Spinal cord (tissue), 10 donors: Measurements from ENCODE around the gene PPL. TPM values are rescaled to one million over a fixed set of nuclear protein-coding genes. Genes with fewer than 3 reads are reported as not detected.

Source experiments
- DNase-seq, 6 donors: peaks; one replicate each; pipeline versions ENCODE4 v3.0.0 to v3.0.0-alpha.2; 2013 to 2015; ENCODE audit warnings: low spot score in 6 of 6, low read depth in 4 of 6
- H3K27ac ChIP-seq: one replicate; pipeline ENCODE4 v1.5.1; 2013; ENCODE audit warnings: low read depth, low read length, control low read depth
- H3K27me3 ChIP-seq: one replicate; pipeline ENCODE4 v1.6.1; 2013; ENCODE audit warnings: low read length; ENCODE audit not compliant: control insufficient read depth, insufficient read depth
- H3K36me3 ChIP-seq: one replicate; pipeline ENCODE4 v1.6.1; 2013; ENCODE audit warnings: low read length; ENCODE audit not compliant: control insufficient read depth, insufficient read depth
- H3K4me1 ChIP-seq: one replicate; pipeline ENCODE4 v1.6.1; 2013; ENCODE audit warnings: low read length; ENCODE audit not compliant: control insufficient read depth, insufficient read depth
- H3K4me3 ChIP-seq: one replicate; pipeline ENCODE4 v1.5.1; 2013; ENCODE audit warnings: low read depth, low read length, control low read depth
- H3K9me3 ChIP-seq: one replicate; pipeline ENCODE4 v1.6.1; 2013; ENCODE audit warnings: low read length; ENCODE audit not compliant: control insufficient read depth, insufficient read depth
- WGBS: methylation state at CpG from one replicate; pipeline ENCODE4 v1.1.5; 2013; ENCODE audit warnings: missing lambda C conversion rate; ENCODE audit not compliant: insufficient coverage; 5-methylcytosine and 5-hydroxymethylcytosine counted together
- polyA plus RNA-seq, 2 donors: library from polyadenylated mRNA; unstranded; fragments of 120-200 nt; gene quantifications; one replicate each; pipeline ENCODE4 v1.2.1, GENCODE V29; 2013; ENCODE audit not compliant: insufficient read length in 2 of 2
- total RNA-seq, 2 donors: library from RNA; depleted of rRNA in 1 of 2; stranded (reverse); fragments of 120-200 nt in 1 of 2; fragments of >200 nt in 1 of 2; gene quantifications; one replicate each; pipeline versions ENCODE4 v1.2.3 to v1.2.4, GENCODE V29; 2013 to 2014
- donor health status: healthy.

The PPL gene
- total and polyA plus RNA-seq, 4 donors = 2.7 to 5.6 (median 3.7) TPM

DNA sequence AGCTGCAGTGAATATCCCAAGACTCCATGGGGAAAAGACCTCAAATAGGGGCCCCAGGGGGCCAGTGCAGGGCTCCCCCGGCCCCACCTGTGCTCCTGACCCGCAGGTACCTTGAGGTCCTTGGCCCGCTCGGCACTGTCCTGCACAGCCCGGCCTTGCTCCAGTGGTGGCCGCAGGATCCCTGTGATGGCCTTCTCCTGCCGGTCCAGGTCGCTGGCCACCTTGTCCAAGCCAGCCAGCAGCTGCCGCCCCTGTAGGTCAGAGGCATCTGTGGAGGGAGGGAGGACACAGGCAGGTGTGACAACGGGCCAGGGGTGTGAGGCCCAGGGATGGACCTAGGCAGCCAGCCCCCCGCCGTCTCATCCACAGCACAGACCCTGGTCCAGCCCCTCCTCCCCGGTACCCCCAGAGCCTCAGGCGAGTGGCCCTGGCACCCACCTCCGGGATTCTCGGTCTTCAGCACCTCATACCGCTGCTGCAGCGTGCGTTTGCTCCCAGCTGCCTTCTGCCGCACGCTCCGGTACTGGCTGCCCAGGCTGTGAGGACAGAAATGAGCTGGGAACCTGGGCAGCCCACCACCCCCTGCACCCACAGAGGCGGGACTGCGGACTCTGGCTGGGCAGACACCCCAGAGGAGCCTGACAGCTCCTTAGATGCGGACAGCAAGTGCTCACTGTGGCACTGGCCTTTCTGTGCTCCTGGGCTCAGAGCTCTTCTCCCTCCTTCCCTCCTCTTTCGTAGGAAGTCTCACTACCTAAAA, 43.7 kb downstream of the PPL start:
- DNase-seq = no peak
- Histone ChIP-seq H3K9me3 (no peaks in the 10 kb centered on the region), H3K4me3 (no peak overlapping the region), H3K36me3 (peaks cover 46% of the 10 kb centered on the region), H3K27ac (no peak overlapping the region), H3K4me1 (peaks cover 18% of the 10 kb centered on the region), H3K27me3 (no peaks in the 10 kb centered on the region)
- WGBS = 88% methylated on average over 25 of the region's 26 CpGs

DNA sequence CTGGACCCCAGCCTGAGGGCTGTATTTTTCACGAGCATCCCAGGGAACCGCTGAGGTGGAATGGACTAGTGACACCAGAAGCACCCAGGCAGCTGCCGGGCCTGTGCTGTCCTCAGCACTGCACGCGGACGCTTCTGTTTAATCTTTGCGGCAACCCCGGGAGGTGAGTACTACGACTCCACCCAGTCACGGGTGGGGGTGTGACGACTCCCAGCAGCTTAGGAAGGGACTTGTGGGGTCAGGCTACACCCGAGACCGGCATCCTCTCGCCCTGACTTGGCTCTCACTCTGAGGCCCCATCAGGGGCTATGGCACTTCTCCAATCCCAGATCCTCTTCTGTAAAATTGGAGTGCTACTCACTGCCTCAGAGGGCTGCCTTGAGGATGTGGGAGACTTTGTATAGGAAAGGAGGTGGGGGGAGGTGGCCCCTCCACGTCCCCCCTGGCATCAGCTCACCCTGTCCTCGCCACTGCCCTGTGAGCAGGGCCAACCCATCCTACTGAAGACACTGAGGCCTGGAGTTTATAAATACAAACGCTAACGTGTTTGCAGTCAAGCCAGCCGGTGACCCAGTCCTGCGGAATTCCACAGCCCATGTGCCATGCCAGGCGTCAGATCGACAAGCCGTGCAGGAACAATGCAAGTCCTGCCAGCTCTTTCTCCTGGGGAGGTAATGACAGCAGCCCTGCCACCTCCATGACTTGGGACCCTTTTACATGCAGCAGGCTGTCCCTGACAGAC, 44.4 kb downstream of the PPL start:
- 42% methylated on average over 18 of the region's 23 CpGs for WGBS
- no peak overlapping the region for H3K27ac ChIP-seq

DNA sequence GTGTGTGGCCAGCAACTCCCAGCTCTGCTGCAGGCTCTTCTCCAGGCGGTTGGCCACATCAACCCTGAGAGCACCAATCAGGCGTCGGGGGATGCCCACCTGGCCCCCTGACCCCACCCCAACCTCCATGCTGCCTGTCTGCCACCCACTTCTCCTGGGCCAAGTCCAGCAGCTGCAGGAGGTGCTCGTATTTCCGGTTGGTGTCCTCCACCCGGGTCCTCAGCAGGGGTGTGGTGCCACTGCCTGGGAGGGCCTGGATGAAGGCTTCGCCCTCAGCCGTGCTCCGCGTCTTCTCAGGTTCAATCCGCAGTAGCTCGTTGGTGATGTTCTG, 45.1 kb downstream of the PPL start:
- peaks cover 18% of the 10 kb centered on the region for H3K4me1 ChIP-seq
- H3K4me3 ChIP-seq = no peak overlapping the region
- H3K9me3 ChIP-seq = no peaks in the 10 kb centered on the region
- no peaks in the 10 kb centered on the region for H3K27me3 ChIP-seq
- peaks cover 55% of the 10 kb centered on the region for H3K36me3 ChIP-seq
- no peak for DNase-seq
- 70% methylated on average over 12 of the region's 12 CpGs for WGBS
- H3K27ac ChIP-seq = no peak overlapping the region

More for the DNA sequence above, 44.4 kb downstream of the PPL start:
- peak in 1 of 6 donors; percentile 42 for DNase-seq
- Histone ChIP-seq H3K36me3 (peaks cover 53% of the 10 kb centered on the region), H3K27me3 (no peaks in the 10 kb centered on the region), H3K4me1 (peaks cover 18% of the 10 kb centered on the region), H3K4me3 (no peak overlapping the region), H3K9me3 (no peaks in the 10 kb centered on the region)

DNA sequence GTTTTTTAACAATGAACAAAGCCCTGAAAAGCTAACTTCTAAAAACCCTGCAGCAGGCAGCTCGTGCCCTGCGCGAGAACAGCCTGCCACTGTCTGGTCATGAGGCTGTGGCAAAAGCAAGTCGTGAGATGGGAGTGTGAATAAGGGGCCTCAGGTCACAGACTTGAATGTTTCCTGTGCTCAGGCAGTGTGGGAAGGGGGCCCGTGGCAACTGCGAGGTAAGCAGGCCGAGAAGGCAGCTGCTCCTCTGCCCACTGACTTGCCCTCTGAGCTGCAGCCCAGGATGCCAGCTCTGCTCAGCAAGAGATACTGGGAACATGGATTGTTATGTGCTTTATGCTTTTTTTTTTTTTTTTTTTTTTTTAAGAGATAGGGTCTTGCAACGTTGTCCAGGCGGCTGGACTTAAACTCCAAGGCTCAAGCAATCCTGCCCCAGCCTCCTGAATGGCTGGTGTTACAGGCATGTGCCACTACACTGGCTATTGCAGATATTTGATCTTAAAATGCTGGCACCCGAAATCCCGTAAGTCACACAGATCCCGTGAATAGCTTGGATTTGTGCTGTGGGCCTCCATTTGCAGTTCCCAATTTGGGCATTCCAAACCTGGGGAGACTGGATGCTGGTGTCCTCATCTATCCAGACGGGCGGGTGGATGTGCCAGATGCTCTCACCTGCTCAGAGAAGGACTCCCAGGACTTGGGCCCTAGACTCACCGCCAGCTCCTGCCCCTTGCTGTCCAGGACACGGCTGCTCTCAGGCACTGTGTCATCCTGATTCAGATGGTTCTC, 45.7 kb downstream of the PPL start:
- H3K36me3 ChIP-seq = peaks cover 58% of the 10 kb centered on the region
- H3K27ac ChIP-seq = no peak overlapping the region
- H3K9me3 ChIP-seq = no peaks in the 10 kb centered on the region
- H3K27me3 ChIP-seq = no peaks in the 10 kb centered on the region
- 85% methylated on average over 13 of the region's 16 CpGs for WGBS
- no peak for DNase-seq
- H3K4me3 ChIP-seq = no peak overlapping the region
- H3K4me1 ChIP-seq = peaks cover 18% of the 10 kb centered on the region

DNA sequence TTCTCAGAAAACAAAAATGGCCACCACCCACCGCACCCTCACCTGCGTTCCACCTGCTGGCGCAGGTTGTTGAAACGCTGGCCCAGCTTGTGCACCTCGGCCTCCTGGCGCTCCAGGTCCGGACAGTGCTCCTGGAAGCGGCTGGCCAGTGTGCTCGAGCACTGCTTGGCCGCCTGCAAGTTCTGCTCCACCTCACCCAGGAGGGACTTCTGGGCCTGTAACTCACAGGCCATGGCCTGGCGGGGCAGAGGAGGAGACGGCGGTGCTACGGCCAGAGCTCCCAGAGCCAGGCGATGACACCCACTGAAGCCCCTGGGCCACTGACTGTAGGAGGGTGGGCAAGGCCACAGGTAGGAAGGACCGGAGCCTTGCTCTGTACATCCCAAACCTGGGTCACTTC, 46.3 kb downstream of the PPL start:
- WGBS = 91% methylated on average over 16 of the region's 16 CpGs
- Histone ChIP-seq H3K36me3 (peaks cover 59% of the 10 kb centered on the region), H3K27ac (no peak overlapping the region), H3K27me3 (no peaks in the 10 kb centered on the region), H3K4me3 (no peak overlapping the region), H3K4me1 (peaks cover 18% of the 10 kb centered on the region), H3K9me3 (no peaks in the 10 kb centered on the region)
- DNase-seq = no peak

DNA sequence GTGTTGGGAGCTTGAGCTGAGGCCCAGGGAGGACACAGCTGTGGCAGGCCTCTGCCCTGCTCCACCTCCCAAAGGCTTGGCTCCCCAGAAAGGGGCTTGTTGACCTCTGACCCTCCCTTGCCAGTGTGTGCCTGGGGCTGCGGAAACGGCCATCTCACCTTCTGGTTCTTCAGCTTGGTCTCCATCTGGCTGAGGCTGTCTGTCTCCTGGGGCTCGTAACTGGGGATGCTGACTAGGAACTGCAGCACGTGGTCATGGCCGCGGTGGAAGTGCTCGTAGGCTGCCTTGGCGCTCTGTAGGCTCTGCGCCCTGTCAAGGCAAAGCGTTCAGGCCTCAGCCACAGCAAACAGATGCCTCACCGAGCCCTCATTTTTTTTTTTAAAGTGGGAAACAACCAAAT, 46.9 kb downstream of the PPL start:
- Histone ChIP-seq H3K9me3 (no peaks in the 10 kb centered on the region), H3K27me3 (no peaks in the 10 kb centered on the region), H3K27ac (no peak overlapping the region), H3K4me3 (no peak overlapping the region), H3K4me1 (peaks cover 18% of the 10 kb centered on the region), H3K36me3 (peaks cover 59% of the 10 kb centered on the region)
- WGBS = 84% methylated on average over 6 of the region's 11 CpGs
- peak in 1 of 6 donors; percentile 19 for DNase-seq

DNA sequence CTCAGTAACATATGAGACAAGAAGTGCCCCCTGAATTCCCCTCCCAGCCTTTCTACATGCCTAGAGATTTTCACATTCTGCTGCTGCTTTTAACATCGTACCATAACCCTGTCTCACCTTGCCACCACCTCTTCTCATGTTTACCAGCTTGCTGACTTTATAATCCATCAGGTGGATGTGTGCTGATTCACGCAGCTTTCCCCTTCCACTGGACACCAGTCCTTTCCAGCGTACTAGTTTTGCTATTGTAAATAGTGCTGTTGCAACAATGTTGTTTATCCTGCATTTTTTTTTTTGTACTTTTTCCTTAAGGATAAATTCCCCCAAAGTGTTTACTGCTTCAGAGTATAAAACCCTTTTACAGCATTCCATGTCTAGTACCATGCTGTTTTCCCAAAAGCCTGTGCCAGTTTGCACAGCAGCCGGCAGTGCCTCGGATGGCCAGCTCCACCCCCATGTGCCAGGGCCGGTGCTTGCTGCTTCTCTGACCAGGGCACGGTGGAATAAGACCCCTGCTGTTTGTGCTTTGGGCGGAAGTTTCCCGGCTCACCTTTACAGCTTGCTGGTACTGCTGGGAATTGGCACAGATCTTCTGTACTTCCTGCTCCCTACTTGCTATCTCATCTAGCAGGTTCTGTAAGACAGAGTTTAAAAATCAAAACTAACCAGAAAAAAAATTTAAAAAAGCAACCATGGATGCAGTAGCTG, 48.4 kb downstream of the PPL start:
- WGBS = 72% methylated on average over 6 of the region's 9 CpGs
- Histone ChIP-seq H3K36me3 (peaks cover 74% of the 10 kb centered on the region), H3K4me3 (no peak overlapping the region), H3K27me3 (no peaks in the 10 kb centered on the region), H3K9me3 (no peaks in the 10 kb centered on the region), H3K4me1 (peaks cover 18% of the 10 kb centered on the region), H3K27ac (no peak overlapping the region)
- DNase-seq = no peak

DNA sequence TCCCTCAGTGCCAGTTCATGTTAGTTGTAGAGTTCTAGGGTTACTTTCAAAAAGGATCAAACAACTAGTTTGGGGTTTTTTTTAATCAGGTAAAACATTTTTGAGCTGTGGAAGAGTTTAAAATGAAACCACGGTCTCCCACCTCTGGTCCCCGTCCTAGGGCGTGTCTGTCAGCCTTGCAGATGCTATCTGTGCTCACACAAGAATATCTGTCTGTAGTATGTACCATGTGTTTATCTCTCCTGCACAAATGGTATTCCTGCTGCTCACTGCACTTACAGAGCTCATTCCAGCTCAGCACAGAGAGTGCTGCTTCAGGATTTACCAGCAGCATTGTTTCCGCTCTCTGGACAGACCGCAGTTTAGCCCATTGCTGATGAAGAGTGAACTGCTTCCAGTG, 50.8 kb downstream of the PPL start:
- Histone ChIP-seq H3K36me3 (peaks cover 79% of the 10 kb centered on the region), H3K4me1 (no peaks in the 10 kb centered on the region), H3K27me3 (no peaks in the 10 kb centered on the region), H3K4me3 (no peak overlapping the region), H3K9me3 (no peaks in the 10 kb centered on the region), H3K27ac (no peak overlapping the region)
- no peak for DNase-seq
- 82% methylated on average over 3 of the region's 5 CpGs for WGBS
